ENCODE measurements around the gene SERPINE2.
"Not testable (repeated sequence)": the region's sequence is repeated elsewhere in the genome, so short reads cannot be mapped to it uniquely, and the experiment has no call there.

Gene SERPINE2

DNA sequence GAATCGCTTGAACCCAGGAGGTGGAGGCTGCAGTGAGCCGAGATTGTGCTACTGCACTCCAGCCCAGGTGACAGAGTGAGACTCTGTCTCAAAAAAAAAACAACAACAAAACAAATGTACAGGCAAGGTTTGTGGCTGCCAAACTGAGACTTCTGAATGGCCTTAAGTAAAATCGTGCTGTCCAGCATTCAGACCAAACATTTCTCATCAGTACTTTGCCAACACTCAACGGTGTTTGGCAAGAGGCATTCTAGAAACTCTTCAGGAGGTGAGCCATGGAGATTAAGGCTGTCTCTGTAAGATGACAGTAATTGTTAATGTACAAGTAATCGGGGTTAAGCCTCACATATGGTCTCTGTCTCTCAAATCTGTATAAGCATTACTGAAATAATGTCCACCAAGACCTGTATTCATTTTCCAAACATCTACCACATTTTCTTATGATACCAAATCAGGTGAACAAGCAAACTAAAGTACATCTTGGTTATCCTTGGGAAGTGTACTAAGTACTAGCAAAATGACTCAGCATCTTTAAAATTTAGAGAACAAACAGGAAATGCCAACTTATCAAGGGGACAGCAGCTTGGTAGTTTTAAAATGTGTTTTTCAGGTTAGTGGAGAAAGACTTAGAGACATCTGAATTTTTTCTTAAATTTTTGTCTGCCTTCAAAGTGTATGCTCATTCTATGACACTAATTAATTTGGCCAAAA, 29.3 kb downstream of the SERPINE2 start:
- DNase-seq = no peak

DNA sequence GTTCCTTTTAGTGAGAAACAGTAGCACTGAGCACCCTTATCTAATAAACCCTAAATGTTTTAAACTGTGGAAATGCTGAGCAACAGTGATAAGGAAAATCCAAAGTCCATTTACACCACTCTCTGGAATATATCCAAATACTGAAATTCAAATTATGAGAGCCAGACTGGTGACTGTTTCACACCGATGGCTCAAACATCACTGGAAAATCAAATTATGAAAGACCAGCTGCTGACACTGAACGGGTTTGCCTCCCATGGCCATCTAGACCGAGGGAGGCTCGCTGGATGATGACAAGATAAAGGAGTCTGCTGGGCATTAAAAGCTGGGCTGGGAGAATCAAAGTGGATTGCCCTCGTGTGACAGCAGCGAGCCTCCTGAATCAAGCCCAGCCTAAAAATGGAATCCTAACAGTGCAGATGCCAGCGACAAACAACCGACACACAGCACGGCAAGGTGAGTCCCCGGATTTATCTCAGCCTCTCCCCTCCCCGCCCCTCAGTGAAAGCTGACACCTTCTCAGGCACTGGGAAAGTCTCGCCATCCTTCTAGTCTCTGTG, 30.3 kb downstream of the SERPINE2 start:
- DNase-seq = no peak

DNA sequence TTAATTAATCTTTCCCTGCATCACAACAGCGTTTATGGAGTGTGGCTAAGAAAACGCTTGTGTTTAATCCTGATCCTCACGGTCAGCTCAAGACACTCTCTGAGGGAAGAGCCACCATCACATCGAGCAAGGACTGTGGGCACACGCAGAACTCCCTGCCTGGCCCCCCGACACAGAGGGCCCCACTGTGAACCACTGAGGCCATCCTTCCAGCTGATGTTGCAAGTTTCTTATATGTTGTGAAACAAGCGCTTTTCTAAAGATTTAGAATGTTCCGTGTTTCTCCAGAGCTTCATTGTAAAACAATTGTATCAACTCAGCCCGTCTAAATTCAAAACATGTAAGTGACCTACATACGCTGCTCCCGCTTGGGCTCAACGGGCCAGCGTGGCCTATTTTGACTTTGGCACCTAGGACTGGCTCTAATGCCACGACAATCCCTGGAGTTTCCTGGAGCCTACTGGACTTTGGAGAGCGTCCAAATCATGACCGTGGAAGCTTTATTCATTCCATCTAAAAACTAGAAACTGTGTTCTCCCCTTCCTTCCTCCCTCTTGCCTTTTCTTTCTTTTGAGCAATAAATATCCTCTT, 34.9 kb downstream of the SERPINE2 start:
- no peak for DNase-seq

DNA sequence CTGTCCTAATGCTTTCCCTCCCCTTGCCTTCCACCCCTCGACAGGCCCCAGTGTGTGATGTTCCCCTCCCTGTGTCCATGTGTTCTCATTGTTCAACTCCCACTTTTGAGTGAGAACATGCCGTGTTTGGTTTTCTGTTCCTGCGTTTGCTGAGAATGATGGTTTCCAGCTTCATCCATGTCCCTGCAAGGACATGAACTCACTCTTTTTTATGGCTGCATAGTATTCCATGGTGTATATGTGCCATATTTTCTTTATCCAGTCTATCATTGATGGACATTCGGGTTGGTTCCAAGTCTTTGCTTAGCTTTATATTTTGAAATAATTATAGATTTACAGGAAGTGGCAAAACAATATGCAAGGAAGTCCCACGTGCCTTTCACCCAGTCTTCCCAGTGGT, 38.4 kb downstream of the SERPINE2 start:
- not testable (repeated sequence) for DNase-seq

DNA sequence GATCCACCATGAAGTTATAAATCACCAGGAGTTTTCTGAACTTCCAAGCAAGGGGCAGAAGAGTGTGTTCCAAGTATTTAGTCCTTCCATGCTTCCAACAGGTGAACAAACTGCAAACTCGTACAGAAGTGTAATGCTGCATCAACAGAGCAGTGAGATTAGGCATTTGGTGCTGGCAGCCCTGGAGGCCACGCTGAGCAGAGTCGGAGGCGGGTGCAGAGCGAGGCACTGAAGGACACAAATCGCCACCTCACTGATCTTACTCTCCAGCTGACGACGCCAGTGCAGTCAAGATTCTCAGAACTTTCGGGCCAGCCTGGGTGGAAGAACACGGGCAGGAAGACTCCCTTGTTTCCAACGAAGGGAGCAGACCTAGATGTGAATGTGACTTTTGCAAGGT, 39.2 kb downstream of the SERPINE2 start:
- no peak for DNase-seq

DNA sequence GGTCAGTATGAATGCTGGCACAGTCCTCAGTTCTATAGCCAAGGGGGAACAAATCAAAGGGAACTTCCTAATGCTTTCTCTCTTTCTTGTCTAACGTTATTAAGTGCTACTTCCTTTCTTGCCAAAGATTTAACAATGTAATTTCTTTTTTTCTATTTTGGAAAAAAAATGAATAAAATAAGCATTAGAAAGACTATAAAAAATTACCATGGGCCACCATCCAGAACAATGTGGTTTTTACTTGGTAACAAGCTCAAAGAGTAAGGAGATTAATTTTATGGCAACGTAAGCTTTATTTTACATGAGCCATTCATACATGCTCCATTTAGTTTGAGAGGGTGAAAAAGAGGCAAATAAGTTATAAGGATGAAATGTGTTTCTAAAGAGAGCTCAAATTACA, 40.1 kb downstream of the SERPINE2 start:
- no peak for DNase-seq

DNA sequence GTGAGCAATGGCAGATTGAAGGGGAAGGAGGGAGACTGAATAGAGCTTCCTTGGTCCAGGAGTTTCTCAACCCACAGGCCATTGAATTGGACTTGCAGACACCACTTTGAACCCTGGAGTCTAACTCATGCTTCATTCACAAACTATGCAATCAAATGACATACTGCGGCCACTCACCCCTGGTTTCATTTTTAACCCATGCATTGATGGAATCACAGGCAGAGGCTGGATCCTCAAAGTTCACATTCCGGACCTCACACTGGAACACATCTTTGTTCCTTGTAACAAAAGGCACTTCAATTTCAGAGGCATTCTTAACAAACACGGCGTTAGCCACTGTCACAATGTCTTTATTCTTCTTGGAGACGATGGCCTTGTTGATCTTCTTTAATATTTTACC, 41.1 kb downstream of the SERPINE2 start:
- no peak for DNase-seq

DNA sequence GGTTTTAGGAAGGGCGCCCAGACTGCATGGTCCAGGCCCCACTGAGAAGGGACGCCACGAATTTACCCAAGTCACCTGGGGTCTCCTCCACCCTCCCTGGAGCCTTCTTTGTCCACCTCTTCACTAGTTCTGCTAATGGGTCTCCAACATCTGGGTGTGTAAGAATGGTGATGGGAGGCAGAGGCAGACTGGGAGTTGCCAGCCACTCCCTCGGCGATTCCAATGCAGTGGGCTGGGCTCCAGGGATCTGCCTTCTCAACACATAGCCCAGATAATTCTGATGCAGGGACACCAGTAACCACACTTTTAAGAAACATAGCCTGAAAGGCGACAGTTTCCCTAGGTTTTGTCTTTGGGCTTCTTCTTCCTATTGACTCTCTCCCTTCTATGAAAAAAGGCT, 42.7 kb downstream of the SERPINE2 start:
- DNase-seq = no peak

DNA sequence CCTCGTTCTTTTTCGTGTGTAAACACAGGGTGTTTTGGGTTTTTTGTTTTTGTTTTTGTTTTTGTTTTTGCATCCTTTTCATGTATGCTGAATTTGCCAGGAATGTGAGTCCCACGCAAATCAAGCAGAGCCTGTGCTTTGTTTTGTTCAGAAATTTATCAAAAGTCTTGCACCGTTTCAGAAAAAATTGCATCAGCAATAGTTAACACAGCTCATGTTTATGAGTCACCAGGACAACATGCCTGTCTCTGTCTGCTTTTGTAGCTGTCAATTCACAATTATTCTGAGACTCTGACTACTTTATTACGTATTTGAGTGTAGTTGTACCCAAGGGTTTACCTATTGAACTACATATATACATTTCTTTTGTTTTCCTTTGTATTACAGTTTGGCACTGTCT, 43.5 kb downstream of the SERPINE2 start:
- no peak for DNase-seq

DNA sequence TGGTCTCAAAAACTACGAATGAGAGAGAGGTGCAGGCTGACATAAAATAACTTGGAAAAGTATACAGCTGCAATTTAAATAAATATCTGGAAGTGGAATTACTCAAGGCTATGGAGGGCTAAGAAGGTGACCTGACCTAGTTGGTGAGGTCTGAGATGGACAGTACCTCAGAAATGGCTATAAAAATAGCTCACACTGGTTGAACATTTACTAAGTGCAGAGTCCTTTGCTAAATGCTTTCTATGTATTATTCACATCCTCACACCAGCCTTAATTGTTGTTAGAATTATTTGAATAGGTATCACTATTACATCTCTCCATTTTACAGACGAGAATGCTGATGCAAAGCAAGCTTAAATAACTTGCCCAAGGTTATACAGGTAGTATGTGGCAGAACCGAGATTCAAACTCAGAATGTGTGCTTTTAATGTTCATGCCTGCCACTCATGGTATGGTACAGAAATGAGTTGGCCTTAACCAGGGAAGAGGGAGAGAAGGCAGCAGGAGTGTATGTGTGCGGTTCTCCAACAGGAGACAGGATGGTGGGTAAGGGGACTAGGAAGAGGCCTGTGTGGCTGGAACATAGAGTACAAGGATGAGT, 44.4 kb downstream of the SERPINE2 start:
- DNase-seq = no peak

DNA sequence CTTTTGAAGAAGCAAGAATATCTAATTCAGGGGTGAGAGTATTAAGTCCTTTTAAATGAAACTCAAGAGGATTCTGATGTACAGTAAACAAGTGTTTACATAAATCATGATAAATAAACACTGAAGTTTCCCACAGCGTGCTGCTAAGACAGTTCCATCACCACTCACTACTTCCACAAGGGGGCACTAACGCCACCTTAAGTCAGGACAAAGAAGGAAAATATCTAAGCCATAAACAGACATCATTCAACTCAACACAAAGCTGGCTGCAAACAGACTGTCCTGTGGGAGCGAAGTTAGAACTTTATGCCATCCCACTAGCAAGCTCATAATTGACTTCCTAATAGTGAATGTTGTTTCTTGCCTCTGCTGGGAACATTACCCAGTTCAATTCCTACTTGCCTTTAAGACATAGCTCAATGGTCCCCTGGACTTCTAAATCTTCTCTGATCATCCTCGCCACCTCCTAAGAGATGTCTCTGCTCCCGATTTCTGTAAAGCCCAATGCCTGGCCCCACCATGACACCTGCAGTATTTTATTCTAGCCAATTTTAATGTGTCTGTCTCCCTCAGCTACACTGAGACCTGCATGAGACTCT, 45.4 kb downstream of the SERPINE2 start:
- DNase-seq = peak; percentile 50 to 62

DNA sequence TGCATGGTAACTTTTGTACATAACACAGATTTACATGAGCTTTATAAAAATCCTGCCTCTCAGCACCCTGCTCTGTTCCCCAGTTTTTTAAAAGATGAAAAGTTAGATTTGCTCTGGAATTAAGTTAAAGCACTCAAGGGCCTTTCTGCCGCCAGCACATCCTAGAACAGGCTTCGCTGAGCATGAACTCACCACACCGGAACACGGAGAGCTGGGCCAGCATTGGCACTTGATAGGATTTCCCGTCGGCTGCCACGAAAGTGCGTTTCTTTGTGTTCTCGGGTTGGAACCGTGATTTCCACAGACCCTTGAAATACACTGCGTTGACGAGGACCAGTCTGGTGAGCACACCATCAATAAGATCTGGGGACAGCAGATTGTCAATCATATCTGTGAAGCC, 47.5 kb downstream of the SERPINE2 start:
- DNase-seq = no peak

DNA sequence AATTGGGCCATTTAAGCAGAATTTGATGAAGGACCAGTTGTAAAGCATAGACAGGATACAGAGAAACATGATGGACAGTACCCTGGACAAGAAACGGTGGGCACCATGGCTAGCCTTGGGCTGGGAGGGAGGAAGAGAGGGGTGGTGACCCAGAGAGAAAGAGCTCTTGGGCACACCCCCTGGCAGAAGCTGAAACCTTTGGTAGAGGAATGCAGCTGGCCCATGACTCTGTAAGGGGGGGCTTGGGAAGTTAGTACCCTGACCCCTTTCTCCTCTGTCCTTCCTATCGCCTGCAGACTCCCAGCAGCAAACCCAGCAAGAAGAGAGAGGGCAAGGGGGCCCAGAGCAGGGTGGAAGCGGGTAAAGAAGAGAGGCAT, 49.2 kb downstream of the SERPINE2 start:
- DNase-seq = no peak

DNA sequence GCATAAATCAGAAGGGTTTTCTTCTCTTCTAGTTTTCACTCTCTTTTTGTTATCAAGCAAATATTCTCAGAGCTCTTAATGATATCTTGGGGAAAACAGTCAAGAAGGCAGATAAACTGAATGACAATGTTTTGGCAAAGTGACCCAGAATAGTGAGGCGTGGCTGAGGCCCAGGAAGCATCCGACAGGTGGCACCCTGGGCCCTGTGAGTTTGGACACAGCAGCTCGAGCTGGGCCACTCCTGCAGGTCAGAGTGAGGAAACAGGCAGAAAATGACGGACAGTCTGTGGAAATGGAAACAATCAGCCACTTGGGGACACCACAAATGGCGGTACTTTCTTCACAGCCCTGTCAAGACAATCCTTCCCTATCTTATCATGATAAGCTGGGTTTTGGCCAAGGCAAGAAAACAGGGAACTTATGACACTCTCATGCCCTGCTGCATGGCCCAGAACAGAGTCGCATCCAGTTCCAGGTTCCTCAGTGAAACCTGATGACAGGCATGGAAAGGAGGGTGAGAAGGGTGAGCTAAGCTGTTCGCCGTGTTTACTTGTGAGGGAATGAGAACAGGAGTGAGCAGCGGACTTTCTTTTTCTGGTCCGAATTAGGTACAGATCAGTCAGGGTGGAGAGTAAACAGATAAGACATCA, 49.8 kb downstream of the SERPINE2 start:
- DNase-seq = no peak

DNA sequence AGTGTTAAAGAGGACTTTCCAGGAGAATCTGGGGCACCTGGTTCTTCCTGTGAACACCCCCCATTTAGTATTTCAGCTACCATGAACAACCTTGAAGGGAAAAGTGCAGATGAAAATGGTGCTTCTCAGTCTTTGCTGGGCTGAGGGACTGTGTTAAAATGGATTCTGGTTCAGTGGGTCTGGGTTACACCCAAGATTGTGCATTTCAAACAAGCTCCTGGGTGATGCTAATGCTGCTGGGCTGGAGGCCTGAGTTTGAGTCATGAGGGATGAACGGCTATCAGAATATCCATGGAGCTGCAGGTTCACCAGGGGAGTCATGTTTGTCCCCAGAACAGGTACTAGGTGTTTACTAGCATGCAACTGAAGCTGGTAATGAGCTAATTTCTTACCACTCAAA, 57.8 kb downstream of the SERPINE2 start:
- no peak for DNase-seq

DNA sequence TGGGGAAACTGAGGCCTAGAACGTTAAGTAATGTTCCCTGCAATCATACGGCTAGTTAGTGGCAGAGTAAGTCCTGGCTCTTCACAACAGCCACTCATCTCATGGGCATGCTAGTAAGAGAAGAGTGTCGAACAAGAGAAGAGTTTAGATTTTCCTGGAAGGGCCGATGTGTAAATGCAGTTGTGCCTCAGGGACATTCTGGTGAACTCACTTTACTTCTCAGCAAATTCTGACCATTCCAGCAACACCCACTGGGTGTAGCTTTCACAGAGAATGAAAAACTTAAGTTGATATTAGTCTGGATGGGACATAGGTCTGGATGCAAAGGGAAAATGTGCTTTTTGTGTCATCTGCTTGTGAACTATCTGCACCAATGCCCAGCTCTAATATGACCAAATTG, 58.3 kb downstream of the SERPINE2 start:
- DNase-seq = no peak

DNA sequence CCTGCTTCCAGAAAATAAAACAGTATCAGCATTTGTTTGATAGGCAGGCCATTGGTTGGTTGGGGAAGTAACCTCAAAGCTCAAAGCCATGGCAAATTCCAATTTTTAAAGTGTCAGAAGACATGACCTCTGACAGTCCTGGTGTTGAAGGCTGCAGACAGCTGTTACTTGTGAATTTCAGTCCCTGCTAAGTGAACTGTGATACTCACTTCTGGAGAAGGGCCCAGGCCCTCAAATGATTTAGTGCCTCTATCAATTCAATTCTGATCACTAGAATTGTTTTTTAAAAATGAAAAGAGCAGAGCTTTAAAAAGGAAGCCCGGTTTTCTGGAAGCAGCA, 58.7 kb downstream of the SERPINE2 start:
- DNase-seq = no peak

DNA sequence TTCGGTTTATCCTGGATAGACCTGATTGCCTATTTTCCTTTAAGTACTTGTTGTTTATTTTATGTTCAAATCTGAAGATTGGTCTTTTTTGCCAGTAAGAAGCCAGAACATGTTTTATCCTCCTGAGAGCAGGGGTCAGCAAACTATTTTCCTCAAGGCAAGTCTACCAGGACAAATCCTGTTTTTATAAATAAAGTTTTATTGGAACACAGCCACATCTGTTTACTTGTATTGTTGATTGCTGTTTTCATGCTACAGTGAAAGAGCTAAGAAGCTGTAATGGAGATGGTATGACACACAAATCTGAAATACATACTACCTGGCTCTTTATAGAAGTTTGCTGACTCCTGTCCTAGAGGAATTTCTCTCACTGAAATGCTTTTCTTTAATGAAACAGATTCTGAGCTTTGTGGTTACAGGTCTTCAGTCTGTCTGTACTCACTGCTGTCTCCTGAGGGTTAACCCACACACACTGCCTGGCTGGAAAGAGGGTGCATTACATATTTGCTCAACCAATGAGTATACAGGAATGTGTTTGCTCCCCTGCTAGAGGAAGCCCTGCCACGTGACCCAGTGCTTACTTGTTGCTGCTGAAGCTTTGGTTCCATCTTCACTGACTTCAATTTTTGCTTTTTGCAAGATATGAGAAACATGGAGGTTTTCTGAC, 59.2 kb downstream of the SERPINE2 start:
- DNase-seq = no peak

DNA sequence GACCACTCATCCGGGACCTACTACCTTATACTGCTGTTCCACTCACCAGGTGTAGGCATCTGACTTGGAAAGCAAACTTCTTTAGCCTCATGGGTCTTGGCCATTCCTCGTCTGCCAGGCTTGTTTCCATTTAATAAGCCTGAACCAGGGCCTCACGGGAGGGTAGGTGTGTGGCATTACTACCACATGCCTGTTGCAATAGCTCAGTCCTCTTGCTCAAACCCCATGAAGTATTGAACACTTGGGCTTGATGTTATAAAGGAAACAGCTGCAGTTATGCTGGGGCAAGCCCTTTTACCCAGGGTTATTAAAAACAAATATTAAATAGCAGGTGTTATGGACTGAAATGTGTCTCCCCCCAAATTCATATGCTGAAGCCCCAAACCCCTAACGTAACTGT, 60.6 kb downstream of the SERPINE2 start:
- no peak for DNase-seq

DNA sequence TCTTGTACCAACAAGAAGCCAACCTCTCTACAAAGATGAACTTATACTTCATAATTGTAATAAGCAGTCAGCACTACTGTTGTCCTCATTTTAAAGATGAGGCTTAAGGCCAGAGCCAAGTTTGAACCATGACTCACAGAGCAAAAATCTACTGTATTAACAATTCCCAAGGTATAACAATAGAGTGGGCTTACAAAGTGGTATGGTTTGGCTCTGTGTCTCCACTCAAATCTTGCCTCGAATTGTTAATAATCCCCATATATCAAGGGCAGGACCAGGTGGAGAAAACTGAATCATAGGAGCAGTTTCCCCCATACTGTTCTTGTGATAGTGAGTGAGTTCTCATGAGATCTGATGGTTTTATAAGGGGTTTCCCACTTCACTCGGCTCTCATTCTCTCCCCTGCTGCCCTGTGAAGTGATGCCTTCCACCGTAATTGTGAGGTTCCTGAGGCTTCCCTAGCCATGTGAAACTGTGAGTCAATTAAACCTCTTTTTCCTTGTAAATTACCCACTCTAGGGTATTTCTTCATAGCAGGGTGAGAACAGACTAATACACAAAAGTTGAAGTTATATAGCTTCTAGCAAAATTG, 62.4 kb downstream of the SERPINE2 start:
- DNase-seq = no peak

DNA sequence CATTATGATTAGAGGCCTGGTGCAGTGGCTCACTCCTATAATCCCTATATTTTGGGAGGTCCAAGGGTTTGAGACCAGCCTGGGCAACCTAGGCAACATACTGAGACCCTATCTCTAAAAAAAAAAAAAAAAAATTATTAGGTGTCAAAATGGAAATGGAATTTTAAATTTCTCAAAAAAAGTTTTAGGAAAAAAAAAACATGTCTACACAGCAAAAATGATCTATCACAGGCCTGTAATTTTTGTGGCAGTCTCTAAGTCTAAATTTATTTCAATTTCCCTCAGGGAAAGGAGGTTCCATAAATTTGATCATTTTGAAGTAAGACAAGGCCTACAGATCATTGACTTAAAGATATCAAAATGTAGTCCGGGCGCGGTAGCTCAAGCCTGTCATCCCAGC, 65.5 kb downstream of the SERPINE2 start:
- no peak for DNase-seq

DNA sequence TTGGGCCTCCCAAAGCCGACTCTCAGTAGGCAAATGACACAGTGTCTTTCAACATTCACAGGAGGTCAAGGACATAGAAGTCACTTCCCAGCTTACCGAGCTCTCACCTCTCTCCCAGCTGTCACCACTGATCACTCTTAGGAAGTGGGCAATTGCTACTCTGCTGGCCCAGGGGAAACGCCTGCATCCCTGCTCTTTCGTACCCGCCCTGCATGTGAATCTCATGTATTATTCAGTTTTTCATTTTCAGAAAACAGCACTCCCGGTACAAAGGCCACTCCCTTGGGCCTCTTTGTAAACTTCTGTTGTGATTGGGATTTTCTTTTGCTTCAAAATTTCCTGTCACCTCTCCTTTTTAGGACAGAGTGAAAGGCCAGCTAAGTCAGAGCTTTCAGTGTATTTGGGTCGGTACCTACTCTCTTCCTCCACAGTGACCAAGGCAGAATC, 66.4 kb downstream of the SERPINE2 start:
- no peak for DNase-seq

DNA sequence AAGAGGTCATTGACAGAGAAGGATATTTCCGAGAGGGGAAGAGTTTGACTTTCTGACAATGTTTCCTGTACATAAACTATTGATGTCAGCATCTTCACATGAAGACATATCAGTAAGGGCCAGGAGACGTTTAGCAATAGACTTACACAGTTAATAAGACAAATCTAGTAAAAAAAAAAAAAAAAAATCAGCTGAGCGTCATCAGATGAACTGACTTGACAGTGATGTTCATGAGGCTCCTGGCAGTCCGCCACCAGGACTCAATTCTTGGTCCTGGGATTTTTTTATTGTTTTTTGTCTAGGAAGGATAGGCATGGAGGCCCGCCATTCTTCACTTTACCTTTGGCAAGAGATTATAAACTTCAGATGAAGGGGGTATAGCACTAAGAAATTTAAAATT, 67.4 kb downstream of the SERPINE2 start:
- no peak for DNase-seq

Measured in CD4-positive, alpha-beta T cell treated with Interleukin-1 beta for 1 hour (primary cell).